CD14-positive monocyte (primary cell): ENCODE data around the gene DPYSL3. TPM values are rescaled to one million over a fixed set of nuclear protein-coding genes. Genes with fewer than 3 reads are reported as not detected.

ENCODE experiments used
- DNase-seq, 3 donors: peaks; one replicate each; pipeline ENCODE4 v3.0.0-alpha.2; 2011 to 2022
- H2AFZ ChIP-seq: 2 replicates; pipeline ENCODE4 v1.6.0; 2012; ENCODE audit warnings: mild to moderate bottlenecking, low read depth, low read length, inconsistent platforms; ENCODE audit not compliant: insufficient read depth, poor library complexity, severe bottlenecking
- H3K27ac ChIP-seq, 2 donors: 1 replicate in 1 of 2; 2 replicates in 1 of 2; pipeline ENCODE4 v1.5.1; 2012 to 2013; ENCODE audit warnings: low read length in 2 of 2, control low read depth in 1 of 2, inconsistent platforms in 1 of 2, low read depth in 1 of 2, mild to moderate bottlenecking in 1 of 2
- H3K27me3 ChIP-seq, 2 donors: one replicate each; pipeline versions ENCODE4 v1.6.0 to v1.6.1; 2011 to 2013; ENCODE audit warnings: low read length in 2 of 2; ENCODE audit not compliant: control insufficient read depth in 2 of 2, insufficient read depth in 2 of 2
- H3K36me3 ChIP-seq, 2 donors: replicated peaks in 1 of 2; 1 replicate in 1 of 2; 2 replicates in 1 of 2; pipeline versions ENCODE4 v1.5.1 to v1.6.1; 2012 to 2013; ENCODE audit warnings: low read length in 2 of 2, control low read depth in 1 of 2, inconsistent platforms in 1 of 2, mild to moderate bottlenecking in 1 of 2; ENCODE audit not compliant: insufficient read depth in 2 of 2, control insufficient read depth in 1 of 2
- H3K4me1 ChIP-seq, 2 donors: 1 replicate in 1 of 2; 2 replicates in 1 of 2; pipeline versions ENCODE4 v1.5.1 to v1.6.1; 2012 to 2013; ENCODE audit warnings: low read length in 2 of 2, control low read depth in 1 of 2, inconsistent platforms in 1 of 2, mild to moderate bottlenecking in 1 of 2, moderate library complexity in 1 of 2; ENCODE audit not compliant: insufficient read depth in 2 of 2, control insufficient read depth in 1 of 2
- H3K4me2 ChIP-seq: replicated peaks from 2 replicates; pipeline ENCODE3; 2012; ENCODE audit warnings: low read length, moderate library complexity, mild to moderate bottlenecking; ENCODE audit not compliant: poor library complexity, severe bottlenecking; ENCODE audit errors: extremely low read depth
- H3K4me3 ChIP-seq, 3 experiments: fragments of 200-600 bp in 1 of 3; sonication (generic) in 1 of 3; replicated peaks in 1 of 3; 1 replicate in 2 of 3; 2 replicates in 1 of 3; pipeline ENCODE4 v1.5.1; 2011 to 2013; ENCODE audit warnings: low read length in 3 of 3, mild to moderate bottlenecking in 3 of 3, control low read depth in 2 of 3, low read depth in 2 of 3, inconsistent platforms in 1 of 3, moderate library complexity in 1 of 3
- H3K79me2 ChIP-seq: 2 replicates; pipeline ENCODE4 v1.6.0; 2012; ENCODE audit warnings: mild to moderate bottlenecking, control low read depth, inconsistent platforms, low read length, moderate library complexity; ENCODE audit not compliant: insufficient read depth
- H3K9ac ChIP-seq: 2 replicates; pipeline ENCODE4 v1.6.0; 2017; ENCODE audit warnings: low read length, mild to moderate bottlenecking; ENCODE audit not compliant: insufficient read depth, poor library complexity, severe bottlenecking
- H3K9me3 ChIP-seq, 2 donors: replicated peaks in 1 of 2; 1 replicate in 1 of 2; 2 replicates in 1 of 2; pipeline versions ENCODE4 v1.5.1 to v1.6.1; 2012 to 2013; ENCODE audit warnings: low read length in 2 of 2, control low read depth in 1 of 2; ENCODE audit not compliant: control insufficient read depth in 1 of 2, insufficient read depth in 1 of 2
- H4K20me1 ChIP-seq: 2 replicates; pipeline ENCODE4 v1.6.0; 2012; ENCODE audit warnings: mild to moderate bottlenecking, low read length, control low read depth, moderate library complexity; ENCODE audit not compliant: insufficient read depth
- H3K27ac Mint-ChIP-seq, 7 donors: one replicate each; pipeline ENCODE4 v1.8.0; 2020; ENCODE audit warnings: mild to moderate bottlenecking in 7 of 7, mixed read lengths in 7 of 7, moderate library complexity in 6 of 7, inconsistent platforms in 2 of 7
- H3K27me3 Mint-ChIP-seq, 3 donors: one replicate each; pipeline ENCODE4 v1.8.0; 2021 to 2022; ENCODE audit warnings: low read depth in 3 of 3, mild to moderate bottlenecking in 3 of 3, mixed read lengths in 3 of 3, moderate library complexity in 3 of 3, inconsistent platforms in 1 of 3
- H3K36me3 Mint-ChIP-seq, 2 donors: one replicate each; pipeline ENCODE4 v1.8.0; 2020; ENCODE audit warnings: mixed read lengths in 2 of 2, inconsistent platforms in 1 of 2, mild to moderate bottlenecking in 1 of 2
- H3K4me1 Mint-ChIP-seq: one replicate; pipeline ENCODE4 v1.8.0; 2020; ENCODE audit warnings: mild to moderate bottlenecking, mixed read lengths
- H3K4me3 Mint-ChIP-seq, 2 donors: one replicate each; pipeline ENCODE4 v1.8.0; 2020; ENCODE audit warnings: mild to moderate bottlenecking in 2 of 2, mixed read lengths in 2 of 2, moderate library complexity in 1 of 2
- H3K9me3 Mint-ChIP-seq, 7 donors: one replicate each; pipeline ENCODE4 v1.8.0; 2020 to 2022; ENCODE audit warnings: mixed read lengths in 7 of 7, mild to moderate bottlenecking in 6 of 7, moderate library complexity in 6 of 7, inconsistent platforms in 2 of 7
- WGBS: methylation state at CpG from one replicate; pipeline ENCODE4 v1.1.5; 2013; ENCODE audit warnings: missing lambda C conversion rate; ENCODE audit not compliant: insufficient coverage; 5-methylcytosine and 5-hydroxymethylcytosine counted together
- intact Hi-C, 2 donors: fragments of 100-400 bp; cut with micrococcal nuclease; formaldehyde crosslinking; loops; one replicate each; pipeline versions ENCODE4 v1.15.0 to v1.15.1; 2023
- polyA plus RNA-seq, 3 donors: library from polyadenylated mRNA; depleted of rRNA in 1 of 3; unstranded in 2 of 3; stranded (reverse) in 1 of 3; fragments of 300-500 nt in 2 of 3; fragments of >200 nt in 1 of 3; fragmentation: Illumina TruSeq in 2 of 3; gene quantifications; 1 replicate in 2 of 3; 2 replicates in 1 of 3; pipeline ENCODE4 v1.2.3, GENCODE V29; 2012 to 2021
- TF ChIP-seq, protein P1 (sequence below): fragments of 200-600 bp; IDR thresholded peaks from one replicate; pipeline ENCODE4 v1.8.0; 2022; ENCODE audit warnings: antibody characterized with exemption, mild to moderate bottlenecking

The DPYSL3 gene
- polyA plus RNA-seq, 3 donors, result 0.05 TPM; not detected in 2

DNA sequence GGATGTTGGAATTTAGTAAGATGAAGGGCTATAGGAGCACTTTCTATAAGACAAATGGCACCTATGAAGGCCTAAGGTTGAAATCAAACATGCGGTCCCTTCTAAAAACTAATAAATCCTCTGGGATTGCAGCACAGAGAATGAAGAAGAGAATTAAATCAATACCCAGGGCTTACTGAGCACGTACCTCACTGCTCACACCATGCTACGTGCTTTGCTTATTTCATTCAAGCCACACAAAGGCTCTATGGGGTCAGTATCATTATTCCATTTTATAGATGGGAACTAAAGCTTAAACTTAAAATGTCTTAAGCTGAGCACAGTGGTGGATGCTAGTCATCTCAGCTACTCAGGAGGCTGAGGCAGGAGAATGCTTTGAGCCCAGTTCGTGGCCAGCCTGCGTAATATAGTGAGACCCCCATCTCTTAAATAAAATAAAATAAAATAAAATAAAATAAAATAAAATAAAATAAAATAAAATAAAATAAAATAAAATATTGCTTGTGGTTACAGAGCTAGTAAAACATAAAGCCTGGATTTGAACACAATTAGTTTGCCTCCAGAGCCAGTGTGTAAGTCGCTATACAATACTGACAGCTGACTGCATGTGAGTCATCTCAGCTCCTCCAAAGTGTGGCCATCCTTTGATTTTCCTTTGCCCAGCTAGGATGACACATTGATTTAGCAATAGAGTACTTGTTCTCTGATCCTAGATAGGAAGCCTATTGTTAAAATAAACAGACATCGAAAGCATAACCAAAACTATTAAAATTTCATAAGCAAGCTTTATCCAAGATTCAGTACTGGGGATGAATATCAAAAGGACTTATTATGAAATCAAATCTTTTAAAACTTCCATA is 20.9 kb upstream of the DPYSL3 start:
- H3K4me1 ChIP-seq, result no peaks in the 10 kb centered on the region
- H3K36me3 Mint-ChIP-seq, result no peaks in the 10 kb centered on the region
- no peaks in the 10 kb centered on the region for H4K20me1 ChIP-seq
- no peaks in the 10 kb centered on the region for H3K27me3 ChIP-seq
- intact Hi-C loops, result no loop called here
- H3K4me2 ChIP-seq, result no peak overlapping the region
- H3K9ac ChIP-seq, result no peak overlapping the region
- H3K4me3 ChIP-seq, result no peak overlapping the region
- H3K27me3 Mint-ChIP-seq, result peaks cover 0 to 3% (median 2%) of the 10 kb centered on the region in 3 donors
- no peaks in the 10 kb centered on the region for H3K36me3 ChIP-seq
- no peaks in the 10 kb centered on the region for H3K4me1 Mint-ChIP-seq
- H3K4me3 Mint-ChIP-seq, result no peak overlapping the region
- H3K27ac Mint-ChIP-seq, result no peak overlapping the region
- H3K79me2 ChIP-seq, result no peaks in the 10 kb centered on the region
- TF ChIP-seq, protein P1, sequence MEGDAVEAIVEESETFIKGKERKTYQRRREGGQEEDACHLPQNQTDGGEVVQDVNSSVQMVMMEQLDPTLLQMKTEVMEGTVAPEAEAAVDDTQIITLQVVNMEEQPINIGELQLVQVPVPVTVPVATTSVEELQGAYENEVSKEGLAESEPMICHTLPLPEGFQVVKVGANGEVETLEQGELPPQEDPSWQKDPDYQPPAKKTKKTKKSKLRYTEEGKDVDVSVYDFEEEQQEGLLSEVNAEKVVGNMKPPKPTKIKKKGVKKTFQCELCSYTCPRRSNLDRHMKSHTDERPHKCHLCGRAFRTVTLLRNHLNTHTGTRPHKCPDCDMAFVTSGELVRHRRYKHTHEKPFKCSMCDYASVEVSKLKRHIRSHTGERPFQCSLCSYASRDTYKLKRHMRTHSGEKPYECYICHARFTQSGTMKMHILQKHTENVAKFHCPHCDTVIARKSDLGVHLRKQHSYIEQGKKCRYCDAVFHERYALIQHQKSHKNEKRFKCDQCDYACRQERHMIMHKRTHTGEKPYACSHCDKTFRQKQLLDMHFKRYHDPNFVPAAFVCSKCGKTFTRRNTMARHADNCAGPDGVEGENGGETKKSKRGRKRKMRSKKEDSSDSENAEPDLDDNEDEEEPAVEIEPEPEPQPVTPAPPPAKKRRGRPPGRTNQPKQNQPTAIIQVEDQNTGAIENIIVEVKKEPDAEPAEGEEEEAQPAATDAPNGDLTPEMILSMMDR, result no peak
- no peak overlapping the region for H3K27ac ChIP-seq
- DNase-seq, result no peak
- H3K9me3 ChIP-seq, result no peaks in the 10 kb centered on the region
- no peaks in the 10 kb centered on the region for H3K9me3 Mint-ChIP-seq
- 100% methylated on average over 1 of the region's 7 CpGs for WGBS
- H2AFZ ChIP-seq, result no peak overlapping the region

DNA sequence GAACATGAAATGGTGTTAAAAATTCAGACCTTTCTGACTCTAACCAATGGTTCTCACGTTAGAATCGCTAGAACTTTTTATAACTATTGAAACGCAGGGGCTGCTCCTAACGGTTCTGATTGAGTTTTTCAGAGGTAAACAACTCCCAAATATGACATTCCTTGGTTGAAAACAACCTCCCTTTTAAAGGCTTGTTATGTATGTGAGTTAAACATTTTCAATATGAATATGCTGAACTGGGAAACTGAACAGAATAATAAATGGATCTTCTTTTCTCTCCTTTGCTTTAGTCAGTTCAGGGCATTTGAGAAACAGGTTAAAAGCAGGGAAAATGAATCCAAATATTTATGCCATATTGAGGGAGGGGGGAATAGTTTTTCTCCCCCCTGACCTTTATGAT is 13.2 kb upstream of the DPYSL3 start:
- H3K4me3 Mint-ChIP-seq, result no peak overlapping the region
- intact Hi-C loops, result no loop called here
- Histone ChIP-seq H3K4me1 (no peaks in the 10 kb centered on the region), H3K27ac (no peak overlapping the region), H2AFZ (no peak overlapping the region), H3K9me3 (no peaks in the 10 kb centered on the region), H3K4me3 (no peak overlapping the region), H3K4me2 (no peak overlapping the region), H3K79me2 (no peaks in the 10 kb centered on the region), H3K9ac (no peak overlapping the region), H3K36me3 (no peaks in the 10 kb centered on the region), H3K27me3 (peaks cover 0 to 2% of the 10 kb centered on the region in 2 donors), H4K20me1 (no peaks in the 10 kb centered on the region)
- H3K9me3 Mint-ChIP-seq, result no peaks in the 10 kb centered on the region
- H3K27ac Mint-ChIP-seq, result no peak overlapping the region
- WGBS, result no CpG with 5 or more reads among the region's 4 CpGs
- no peaks in the 10 kb centered on the region for H3K36me3 Mint-ChIP-seq
- DNase-seq, result no peak
- H3K27me3 Mint-ChIP-seq, result peaks cover 0 to 10% (median 3%) of the 10 kb centered on the region in 3 donors
- no peaks in the 10 kb centered on the region for H3K4me1 Mint-ChIP-seq
- TF ChIP-seq, protein P1, result no peak
